Ishikawa (cell line): ENCODE results near the gene TMEFF2.

Experiments
- CEBPB ChIP-seq: IDR thresholded peaks from 2 replicates; pipeline ENCODE4 v1.6.1; 2012
- CREB1 ChIP-seq: IDR thresholded peaks from 2 replicates; pipeline ENCODE4 v1.6.1; 2012; ENCODE audit warnings: low read depth
- EGR1 ChIP-seq: IDR thresholded peaks from 2 replicates; pipeline ENCODE4 v1.6.1; 2012
- EP300 ChIP-seq: IDR thresholded peaks from 2 replicates; pipeline ENCODE4 v1.6.1; 2012; ENCODE audit warnings: borderline replicate concordance
- FOXM1 ChIP-seq: IDR thresholded peaks from 2 replicates; pipeline ENCODE4 v1.6.1; 2012; ENCODE audit warnings: low read depth, borderline replicate concordance
- RAD21 ChIP-seq: IDR thresholded peaks from 2 replicates; pipeline ENCODE4 v1.6.1; 2012; ENCODE audit warnings: low read depth
- TEAD4 ChIP-seq: IDR thresholded peaks from 2 replicates; pipeline ENCODE4 v1.6.1; 2012
- YY1 ChIP-seq: IDR thresholded peaks from 2 replicates; pipeline ENCODE4 v1.6.1; 2012; ENCODE audit warnings: low read depth
- TF ChIP-seq, protein P1 (sequence below): IDR thresholded peaks from 2 replicates; pipeline ENCODE4 v1.6.1; 2012
- TF ChIP-seq, protein P2 (sequence below): IDR thresholded peaks from 2 replicates; pipeline ENCODE4 v1.6.1; 2012
- TF ChIP-seq, protein P3 (sequence below): IDR thresholded peaks from 2 replicates; pipeline ENCODE4 v1.6.1; 2012; ENCODE audit warnings: low read depth, mild to moderate bottlenecking

DNA sequence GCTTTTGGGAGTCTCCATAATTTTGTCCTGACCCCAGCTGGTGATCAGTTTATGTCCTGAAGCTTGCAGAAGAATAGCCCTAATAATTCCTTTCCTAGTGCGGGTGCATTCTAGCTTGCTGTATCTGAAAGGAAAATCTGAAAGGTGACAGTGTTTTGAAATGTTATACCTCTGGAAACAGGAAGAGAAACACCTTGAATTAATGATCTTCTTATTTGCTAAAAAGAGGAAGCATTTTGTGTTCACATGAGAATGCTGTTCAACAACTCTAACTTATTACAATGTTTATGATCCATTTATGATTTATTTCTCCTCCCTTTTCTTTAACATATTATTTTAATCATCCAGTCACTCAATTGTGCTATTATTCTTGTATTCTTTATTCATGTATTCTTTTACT is 280.9 kb downstream of the TMEFF2 start:
- TF ChIP-seq EP300 = no peak
- TF ChIP-seq FOXM1 = no peak
- TF ChIP-seq, protein P1, sequence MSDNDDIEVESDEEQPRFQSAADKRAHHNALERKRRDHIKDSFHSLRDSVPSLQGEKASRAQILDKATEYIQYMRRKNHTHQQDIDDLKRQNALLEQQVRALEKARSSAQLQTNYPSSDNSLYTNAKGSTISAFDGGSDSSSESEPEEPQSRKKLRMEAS = no peak
- TF ChIP-seq CREB1 = no peak
- TF ChIP-seq, protein P2, sequence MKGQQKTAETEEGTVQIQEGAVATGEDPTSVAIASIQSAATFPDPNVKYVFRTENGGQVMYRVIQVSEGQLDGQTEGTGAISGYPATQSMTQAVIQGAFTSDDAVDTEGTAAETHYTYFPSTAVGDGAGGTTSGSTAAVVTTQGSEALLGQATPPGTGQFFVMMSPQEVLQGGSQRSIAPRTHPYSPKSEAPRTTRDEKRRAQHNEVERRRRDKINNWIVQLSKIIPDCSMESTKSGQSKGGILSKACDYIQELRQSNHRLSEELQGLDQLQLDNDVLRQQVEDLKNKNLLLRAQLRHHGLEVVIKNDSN = no peak
- TF ChIP-seq, protein P3, sequence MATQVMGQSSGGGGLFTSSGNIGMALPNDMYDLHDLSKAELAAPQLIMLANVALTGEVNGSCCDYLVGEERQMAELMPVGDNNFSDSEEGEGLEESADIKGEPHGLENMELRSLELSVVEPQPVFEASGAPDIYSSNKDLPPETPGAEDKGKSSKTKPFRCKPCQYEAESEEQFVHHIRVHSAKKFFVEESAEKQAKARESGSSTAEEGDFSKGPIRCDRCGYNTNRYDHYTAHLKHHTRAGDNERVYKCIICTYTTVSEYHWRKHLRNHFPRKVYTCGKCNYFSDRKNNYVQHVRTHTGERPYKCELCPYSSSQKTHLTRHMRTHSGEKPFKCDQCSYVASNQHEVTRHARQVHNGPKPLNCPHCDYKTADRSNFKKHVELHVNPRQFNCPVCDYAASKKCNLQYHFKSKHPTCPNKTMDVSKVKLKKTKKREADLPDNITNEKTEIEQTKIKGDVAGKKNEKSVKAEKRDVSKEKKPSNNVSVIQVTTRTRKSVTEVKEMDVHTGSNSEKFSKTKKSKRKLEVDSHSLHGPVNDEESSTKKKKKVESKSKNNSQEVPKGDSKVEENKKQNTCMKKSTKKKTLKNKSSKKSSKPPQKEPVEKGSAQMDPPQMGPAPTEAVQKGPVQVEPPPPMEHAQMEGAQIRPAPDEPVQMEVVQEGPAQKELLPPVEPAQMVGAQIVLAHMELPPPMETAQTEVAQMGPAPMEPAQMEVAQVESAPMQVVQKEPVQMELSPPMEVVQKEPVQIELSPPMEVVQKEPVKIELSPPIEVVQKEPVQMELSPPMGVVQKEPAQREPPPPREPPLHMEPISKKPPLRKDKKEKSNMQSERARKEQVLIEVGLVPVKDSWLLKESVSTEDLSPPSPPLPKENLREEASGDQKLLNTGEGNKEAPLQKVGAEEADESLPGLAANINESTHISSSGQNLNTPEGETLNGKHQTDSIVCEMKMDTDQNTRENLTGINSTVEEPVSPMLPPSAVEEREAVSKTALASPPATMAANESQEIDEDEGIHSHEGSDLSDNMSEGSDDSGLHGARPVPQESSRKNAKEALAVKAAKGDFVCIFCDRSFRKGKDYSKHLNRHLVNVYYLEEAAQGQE = no peak
- TF ChIP-seq RAD21 = no peak
- TF ChIP-seq CEBPB = no peak
- TF ChIP-seq TEAD4 = no peak
- no peak for TF ChIP-seq YY1
- no peak for TF ChIP-seq EGR1
